NK-92 treated with Interleukin-12 subunit alpha and Interleukin-12 subunit beta, amount 100 ng/mL, for 24 hours (cell line): Measurements from ENCODE around the gene PLCL2.

Experiments
- DNase-seq: peaks from one replicate; lab custom pipeline; 2025; lab: John Stamatoyannopoulos, UW

Gene PLCL2

DNA sequence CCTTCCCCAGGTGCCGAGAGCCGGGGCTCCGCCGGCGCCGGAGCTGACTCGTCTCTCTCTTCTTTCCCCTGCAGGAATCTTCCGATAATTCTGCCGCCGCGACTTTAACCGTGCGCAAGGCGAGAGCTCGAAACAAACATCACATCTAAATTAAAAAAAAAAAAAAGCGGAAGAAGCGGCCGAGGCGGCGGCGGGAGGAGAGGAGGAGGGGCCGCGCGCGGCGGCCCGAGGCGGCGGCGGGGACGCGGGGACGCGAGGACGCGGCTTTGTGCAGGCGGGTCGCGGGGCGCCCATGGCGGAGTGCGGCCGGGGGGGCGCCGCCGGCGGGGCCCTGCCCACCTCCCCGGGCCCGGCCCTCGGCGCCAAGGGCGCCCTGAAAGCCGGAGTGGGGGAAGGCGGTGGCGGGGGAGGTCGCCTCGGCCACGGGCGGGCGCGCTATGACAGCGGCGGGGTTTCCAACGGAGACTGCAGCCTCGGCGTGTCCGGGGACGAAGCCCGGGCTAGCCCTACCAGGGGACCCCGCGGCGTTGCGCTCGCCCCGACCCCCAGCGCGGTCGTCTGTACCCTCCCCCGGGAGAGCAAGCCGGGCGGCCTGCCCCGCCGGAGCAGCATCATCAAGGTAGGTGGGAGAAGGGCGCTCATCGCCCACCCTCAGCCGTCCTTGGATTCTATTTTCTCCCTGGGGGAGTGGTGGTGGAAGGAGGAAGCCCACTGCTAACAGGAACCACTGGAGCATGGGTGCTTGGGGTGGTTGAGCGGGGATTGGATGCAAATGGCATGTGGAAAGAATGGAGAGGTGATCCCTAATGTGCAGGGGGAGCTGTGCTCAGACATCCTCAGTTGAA, at the start of gene PLCL2:
Gene PLCL2 (plus strand): TSS at position 208 of the 845 bp plus-strand sequence. CDS start 85 bp downstream, at position 293.
- DNase-seq, result peak; percentile 32

DNA sequence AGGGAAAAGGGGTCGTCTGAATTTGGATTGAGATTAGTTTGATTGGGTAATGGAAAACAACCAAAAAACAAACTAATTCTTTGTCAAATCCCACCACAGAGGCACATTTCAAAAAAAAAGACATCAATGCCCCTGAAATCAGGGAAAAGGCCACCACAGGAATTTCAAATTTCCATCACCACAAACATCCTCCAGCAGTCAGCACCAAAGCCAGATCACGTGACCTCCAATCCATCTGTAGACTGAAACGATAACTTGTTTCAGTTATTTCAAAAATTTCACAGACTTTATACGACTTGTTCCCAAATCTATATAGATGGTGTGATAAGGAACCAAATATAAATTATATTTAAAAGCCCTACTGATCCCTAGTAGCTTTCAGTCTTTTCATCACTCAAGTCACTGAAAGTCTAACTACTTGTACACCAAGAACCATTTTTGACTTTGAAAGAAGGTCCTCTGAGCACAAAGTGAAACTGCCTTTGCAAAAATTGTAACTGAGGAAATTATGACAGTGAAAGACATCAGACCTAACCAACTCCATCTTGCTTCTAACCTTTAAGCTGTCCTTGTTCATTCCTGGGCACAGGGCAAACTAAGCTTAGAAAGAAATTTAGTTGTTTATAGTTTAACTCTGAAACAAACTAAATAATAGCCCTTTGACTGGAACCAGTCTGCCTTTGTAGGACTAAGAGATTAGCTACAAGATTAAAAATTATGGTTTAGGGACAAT, 48.1 kb upstream of the PLCL2 start:
- DNase-seq, result no peak

DNA sequence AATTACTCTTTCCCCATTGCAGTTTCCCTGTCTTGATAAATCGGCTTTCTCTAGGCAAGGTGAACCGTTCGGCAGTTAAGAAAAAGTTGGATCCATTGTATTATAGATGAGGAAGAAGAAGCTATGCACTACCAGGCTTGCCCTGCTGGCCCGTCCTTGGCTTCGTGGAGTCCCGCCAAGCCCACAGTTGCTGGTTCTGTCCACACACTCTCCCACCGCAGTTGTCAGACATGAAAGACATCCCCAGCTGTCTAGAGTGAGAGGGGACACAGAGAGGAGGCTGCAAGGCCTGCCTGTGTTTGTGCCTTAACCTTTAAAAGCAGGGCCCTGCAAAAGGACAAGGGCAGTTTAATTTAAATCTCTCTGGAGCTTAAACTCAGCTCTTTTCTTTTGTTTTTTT, 47.2 kb upstream of the PLCL2 start:
- no peak for DNase-seq

DNA sequence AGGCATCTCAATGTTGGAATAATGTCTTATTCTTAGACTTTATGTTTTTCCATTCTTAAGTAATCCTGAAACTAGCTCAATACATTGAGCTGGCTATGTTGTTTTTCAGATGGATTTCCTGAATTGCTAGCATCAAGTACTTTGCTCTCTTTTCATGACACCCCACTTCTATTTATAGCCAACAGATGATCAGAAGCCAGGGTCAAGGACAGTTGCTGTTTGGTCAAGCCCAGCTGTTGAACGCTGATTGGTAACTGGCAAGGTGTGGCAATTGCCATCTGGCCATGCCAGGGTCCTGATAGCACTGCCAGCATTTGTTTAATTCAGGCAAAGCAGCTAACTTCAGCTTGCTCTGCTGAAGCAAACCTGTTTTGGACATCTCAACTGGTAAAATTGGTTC, 46.2 kb upstream of the PLCL2 start:
- DNase-seq, result no peak

DNA sequence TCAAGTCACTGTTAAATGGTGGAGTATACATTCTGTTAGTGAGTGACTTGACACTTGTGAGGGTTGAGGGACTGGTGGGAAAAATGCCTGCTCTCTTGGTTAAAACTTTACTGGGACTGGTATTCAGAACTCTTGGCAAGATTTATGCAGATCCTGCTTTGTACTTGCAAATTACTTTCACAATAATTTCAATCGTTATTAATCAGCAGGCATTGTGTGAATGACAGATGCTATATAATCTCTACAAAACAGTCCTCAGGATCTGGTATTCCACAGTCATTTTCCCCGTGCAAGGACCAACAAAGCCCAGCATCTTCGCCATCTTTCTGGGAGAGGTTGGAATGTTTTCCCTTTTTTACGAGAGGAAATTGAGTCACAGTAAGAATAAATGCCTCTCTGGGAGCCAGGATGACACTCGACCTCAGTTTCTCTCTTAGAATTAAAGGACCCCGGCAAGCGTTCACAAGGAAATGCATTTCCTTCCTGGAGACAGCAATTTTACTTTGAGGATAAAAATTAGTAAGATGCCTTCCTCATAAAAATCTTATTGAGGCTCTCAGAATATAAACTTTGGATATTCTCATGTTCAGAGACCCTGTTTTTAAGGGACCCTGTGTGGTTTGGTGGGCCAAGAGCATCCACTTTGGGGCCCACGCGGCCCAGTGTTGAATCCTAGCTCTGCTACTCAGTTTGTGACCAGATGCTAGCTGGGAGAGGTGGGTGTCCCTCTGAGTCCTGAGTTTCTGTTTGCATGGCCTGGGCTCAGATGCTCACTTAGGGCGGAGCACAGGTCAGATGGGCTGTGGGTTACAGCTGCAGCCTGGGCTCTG, 45.3 kb upstream of the PLCL2 start:
- no peak for DNase-seq

DNA sequence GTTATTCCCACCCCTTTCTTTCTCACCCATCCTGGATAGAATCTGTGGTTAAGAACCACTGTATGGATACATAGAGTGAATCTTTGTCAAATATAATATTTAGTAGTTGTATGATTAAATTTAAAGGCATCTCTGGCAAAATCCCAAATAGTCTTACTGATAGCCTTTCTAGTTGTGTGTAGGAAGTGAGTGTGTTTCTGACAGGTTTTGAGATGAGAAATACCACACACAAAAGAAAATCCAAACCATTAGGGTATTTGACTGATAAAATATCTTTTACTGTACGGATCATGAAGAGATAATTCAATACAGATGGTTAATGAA, 44.7 kb upstream of the PLCL2 start:
- no peak for DNase-seq

DNA sequence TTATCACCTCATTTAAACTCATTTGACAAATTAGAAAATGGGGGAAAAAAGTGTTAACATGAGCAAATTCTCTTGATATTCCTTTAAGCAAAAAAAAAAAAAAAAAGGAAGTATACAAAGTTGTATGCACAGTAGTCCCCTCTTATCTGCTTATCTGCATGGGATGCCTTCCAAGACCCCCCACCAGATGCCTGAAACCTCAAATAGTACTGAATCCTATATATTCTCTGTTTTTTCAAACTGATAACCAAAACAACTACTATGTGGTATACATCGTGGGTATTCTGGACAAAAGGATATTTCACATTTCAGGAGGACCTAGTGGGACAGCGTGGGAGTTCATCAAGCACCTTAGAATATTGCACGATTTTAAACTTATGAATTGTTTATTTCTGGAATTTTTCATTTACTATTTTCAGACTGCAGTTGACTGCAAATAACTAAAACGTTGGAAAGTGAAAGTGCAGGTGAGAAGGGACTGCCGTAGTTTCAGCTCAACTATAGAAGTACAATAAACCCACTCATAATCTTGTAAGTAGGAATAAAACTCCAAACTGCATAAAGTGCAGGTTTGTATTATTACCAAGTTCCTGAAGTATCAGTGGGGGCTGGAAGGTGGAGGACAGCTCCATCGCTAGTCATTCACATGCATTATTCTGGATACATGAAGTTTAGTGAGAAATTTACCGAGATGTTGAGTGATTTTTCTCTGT, 43.6 kb upstream of the PLCL2 start:
- no peak for DNase-seq

DNA sequence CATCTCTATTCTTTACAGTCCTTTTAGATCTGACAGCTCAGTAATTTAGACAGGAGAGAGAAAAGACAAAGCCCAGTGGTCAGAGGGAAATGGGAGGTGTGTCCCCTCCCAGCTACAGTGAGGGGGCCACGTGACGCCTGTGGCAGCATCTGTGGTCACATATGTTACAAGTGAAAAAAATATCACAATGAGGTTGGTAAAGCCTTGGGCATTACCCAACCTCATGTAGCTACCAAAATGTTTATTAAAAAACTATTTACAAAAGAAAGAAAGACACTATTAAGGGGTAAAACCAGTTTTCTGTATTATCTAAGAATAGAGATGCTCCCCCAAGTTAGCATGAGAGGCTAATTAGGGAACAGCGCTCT, 42.9 kb upstream of the PLCL2 start:
- peak; percentile 44 for DNase-seq

DNA sequence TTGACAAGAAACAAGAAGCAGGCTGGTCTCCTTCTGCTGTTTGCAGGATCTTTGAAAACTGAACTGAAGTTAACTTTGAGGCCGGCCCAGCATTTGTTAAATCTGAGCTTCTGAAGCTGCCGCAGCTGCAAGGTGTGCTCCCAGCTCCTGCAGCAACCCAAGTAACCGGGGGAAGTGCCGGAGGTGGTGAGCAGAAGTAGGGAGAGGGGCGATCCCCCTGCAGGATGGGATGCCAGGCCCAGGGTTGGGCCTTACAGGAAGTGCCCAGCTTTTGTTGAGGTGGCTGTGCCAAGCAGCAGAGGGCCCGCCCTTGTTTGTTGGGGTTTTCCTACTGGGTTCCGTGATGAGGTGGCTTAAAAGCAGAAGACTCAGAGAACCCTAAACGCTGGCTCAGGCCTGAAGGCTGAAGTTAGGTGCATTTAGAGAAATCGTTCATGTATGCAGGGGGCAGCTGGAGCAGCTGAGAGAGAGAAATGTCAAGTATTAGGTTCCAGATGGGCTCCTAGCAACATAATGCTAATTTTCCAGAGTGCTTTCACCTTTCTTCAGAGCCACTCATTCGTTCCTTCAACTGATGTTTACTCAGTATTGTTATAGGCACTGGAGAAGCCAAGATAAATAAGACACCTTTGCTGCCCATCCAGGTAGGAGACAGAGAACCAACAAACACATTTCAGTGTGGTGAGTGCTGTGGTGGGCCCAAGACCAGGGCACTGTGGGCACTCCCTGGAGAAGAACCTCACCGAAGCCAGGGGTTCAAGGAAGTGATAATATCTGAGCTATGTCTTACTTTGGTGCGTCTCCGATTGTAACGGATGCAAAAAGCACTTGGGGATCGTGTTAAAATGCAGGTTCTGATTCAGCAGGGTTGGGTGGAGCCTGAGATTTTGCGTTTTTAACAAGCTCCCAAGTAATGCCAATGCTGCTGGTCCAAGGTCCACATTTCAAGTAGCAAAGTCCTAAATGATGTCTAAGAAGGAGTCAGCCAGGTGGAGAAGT, 42.2 kb upstream of the PLCL2 start:
- DNase-seq, result no peak

DNA sequence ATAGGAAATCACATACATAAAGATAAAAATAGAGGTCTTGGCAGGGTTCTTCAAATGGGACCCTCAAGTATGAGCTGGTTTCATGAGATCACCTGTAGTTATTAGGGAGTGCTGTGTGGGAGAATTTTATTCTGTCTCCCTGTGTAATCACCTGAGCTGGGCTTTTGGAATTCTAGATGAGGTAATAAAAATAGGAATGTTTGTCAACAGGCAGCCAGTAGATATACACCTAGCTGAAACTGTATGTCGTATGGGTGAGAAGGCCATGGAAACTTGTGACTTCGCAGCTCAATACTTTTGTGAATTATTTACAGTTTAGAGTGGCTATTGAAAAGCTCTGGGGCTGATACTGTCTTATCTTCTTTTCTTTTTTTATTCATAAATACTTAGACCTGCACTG, 40.5 kb upstream of the PLCL2 start:
- DNase-seq, result no peak

DNA sequence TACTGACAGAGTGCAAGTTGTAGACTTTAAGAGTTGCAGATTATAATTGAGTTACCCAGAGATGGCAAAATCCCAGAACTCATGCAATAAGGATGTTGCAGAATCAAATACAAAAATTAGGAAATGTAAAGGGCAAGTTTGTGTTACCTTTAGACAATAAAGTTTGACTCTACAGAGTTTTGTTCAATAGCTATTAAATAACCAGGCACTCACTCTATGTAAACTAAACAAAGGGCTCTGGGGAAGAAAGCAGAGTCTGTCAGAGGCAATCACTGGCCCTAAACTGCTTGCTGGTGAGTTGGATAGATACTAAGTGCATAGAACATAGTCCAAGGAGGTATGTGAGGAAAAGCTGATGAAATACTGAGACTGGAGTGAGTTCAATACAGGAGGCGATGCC, 40.0 kb upstream of the PLCL2 start:
- no peak for DNase-seq

DNA sequence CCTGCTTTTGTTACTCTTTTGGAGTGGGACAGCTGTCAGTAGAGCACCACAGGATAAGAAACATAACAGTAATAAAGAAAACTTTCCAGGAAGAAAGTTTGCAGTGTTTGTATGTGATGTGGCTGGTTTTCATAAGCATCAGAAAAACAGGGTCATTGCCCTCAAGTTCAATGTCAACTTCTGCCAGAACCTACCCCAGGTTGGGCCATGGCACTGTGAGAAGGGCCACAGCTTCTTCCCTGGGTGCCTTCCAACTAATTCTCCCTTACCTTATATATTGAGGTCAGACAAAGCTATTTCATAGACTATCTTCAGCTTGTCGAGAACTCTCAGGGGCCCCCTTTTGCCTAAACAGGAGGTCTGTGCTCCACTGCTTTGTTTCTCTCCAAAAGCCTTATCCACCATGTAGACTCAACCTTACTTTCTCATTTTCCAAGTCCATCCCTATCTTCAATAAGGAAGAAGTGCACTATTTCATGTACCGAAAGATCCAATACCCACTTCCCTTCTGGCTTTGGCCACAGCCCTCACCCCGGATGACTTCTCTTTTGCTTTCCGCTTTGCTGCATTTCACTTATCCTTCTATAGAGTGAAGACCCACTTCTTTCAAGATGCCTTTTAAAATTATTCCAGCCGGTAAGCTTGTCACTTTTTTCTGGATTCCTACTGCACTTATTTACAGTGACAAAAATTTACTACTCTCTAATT, 38.2 kb upstream of the PLCL2 start:
- no peak for DNase-seq

DNA sequence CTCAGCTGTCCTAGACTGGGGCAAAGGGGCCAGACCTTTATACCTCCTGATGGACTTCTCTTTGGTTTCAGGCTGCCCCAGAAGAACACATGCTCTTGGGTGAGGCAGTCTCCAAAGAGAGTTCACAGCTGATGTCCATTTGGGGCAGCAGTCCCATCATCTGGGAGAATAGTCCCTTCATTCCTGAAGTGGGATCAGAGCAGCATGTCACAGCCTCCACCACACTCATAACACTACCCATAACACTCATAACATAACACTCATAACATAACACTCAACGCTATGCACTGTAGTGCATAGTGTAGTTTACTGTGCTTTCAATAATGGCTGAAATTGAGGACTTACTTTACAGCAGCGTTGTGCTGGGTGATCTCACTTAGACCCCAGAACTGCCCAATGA, 36.7 kb upstream of the PLCL2 start:
- no peak for DNase-seq

DNA sequence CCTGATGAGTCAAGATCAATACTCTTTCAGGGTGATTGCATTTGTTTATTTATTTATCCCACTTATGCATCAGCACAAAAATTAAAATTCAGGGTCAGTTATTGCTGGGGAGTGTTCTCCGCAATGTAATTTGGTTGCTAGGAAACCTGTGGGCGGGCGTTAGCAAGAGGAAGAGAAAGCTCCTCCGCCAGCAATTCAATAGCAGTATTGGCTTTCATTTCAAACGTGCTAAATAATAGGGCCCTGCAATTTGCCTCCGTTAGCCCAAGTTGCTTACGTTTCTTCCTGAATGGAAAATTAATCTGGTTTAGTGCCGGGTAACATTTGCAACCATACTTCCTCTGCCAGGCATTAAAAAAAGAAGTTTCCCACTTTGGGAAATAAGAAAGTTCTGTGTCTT, 35.5 kb upstream of the PLCL2 start:
- no peak for DNase-seq

DNA sequence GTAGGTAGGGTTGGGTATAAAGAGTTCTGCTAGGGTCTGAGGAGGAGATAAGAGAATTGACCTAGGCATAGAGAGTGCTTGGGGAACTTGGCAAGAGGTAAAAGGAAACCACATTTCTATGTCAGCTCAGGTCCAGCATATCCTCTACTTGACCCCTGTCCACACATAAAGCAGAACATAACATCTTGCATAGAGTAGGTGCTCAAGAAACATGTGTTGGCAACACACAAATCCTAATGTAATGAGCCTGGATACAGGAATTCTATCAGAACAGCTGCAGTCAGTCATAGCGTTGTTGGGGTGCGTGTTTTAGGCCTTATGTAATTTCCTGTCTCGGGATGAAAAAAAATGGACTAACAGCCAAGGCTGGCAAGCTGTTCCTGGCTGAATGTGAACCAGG, 35.0 kb upstream of the PLCL2 start:
- DNase-seq, result no peak

DNA sequence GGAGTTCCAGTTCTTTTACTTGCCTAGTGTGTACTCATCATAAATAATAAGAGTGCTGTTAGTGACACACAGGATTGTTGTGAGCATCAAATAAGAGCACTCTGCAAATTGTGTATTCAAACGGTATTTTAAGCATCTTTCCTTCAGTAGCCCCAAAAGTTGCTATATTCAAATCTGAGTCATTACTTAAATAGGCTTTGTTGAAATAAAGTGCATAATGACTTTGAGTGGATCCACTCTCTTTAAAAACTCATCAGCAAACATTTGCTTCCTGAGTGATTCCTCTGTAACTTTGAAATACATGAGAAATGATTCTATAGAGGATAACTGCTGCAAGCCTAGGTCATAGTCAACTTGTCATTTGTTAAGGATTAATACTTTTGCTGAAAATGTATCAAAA, 29.3 kb upstream of the PLCL2 start:
- no peak for DNase-seq

DNA sequence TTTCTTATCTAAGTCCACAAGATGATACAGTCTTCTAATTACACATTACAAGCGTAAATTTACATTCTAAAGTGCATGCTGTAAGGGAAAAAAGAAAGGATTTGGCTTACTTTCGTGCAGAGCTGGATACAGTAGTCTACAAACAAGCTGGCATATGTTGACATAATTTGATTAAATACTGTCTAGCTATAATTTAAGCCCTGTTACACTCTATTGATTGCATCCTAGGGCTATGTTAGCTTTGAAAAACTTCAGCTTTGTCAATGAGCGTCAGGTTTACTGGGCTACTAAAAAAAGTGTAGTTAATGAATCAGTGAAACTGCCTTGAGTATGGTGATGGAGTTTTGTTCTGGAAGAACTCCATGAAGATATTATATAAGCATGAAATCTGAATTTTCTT, 24.5 kb upstream of the PLCL2 start:
- DNase-seq, result no peak

DNA sequence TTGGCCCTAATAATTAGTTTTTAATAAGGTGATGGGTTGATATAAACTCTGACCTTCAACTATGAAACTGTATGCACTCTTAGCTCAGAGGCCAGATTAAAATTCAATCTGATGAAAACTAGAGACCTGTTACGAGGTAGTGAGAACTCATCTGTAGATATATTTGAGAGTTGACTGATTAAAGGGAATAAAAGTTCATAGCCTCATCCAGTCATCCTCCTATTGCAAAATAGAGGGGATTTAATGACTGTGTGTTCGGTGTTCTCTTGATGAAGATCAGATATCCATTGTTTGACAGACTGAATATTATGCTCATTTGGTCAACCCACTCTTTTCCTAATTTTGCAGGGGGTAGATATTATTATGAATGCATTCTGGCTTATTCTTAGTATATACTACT, 23.3 kb upstream of the PLCL2 start:
- no peak for DNase-seq

DNA sequence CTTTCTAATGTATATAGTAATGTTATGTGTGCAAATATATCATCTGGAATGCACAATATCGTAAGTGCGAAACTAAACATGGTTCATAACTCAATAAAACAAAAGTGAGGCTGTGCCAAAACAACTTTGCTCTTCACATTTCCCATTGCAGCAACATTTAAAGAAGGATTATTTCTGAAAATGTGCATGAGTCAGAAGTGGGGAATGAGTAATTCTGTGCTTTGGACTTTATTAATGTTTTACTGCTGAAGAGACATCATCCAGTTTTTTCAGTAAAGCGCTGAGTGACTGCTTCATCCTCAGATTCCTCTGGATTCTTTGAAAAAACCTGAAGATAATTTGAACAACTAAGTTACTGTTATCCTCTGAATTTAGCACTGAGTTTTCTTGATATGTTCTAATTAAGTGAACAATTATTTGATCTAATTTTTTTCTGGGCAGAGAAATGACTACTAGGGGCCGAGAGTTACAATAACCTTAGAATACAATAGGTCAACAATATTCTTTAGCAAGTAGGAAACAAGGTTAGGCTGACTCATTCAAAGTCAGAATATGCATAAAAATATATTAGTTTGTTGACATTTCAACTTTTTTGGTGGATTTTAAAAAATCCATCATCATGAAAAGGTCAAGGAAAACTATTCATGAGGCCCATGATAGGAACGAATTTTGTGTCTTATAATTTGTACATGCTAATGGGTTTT, 20.0 kb upstream of the PLCL2 start:
- no peak for DNase-seq

DNA sequence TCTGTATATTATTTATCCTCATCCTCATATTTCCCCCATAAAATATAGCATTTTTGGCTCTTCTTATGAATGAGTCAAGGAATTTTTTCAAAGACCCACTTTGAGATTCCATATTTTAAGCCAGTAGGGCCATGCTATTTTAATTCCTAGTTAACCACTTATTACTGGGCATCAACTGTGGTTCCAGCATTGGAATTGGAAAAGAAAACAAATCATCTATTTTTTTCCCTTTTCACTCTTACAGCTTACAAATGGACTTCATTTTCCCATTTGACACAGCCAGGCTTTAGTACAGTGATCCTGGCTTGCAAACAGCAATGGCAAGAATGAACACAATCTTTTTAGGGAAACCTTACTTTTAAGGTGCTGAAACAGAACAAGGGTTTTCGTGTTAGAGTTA, 19.4 kb upstream of the PLCL2 start:
- no peak for DNase-seq
